ENCODE results near the gene PCSK1. TPM values are rescaled to one million over a fixed set of nuclear protein-coding genes. Genes with fewer than 3 reads are reported as not detected.
"Not testable (repeated sequence)": the region's sequence is repeated elsewhere in the genome, so short reads cannot be mapped to it uniquely, and the experiment has no call there.

The PCSK1 gene
- total RNA-seq, 3 donors from 2014 or later (not counting 1 experiment from before 2014, with no cell fraction given) = not detected

DNA sequence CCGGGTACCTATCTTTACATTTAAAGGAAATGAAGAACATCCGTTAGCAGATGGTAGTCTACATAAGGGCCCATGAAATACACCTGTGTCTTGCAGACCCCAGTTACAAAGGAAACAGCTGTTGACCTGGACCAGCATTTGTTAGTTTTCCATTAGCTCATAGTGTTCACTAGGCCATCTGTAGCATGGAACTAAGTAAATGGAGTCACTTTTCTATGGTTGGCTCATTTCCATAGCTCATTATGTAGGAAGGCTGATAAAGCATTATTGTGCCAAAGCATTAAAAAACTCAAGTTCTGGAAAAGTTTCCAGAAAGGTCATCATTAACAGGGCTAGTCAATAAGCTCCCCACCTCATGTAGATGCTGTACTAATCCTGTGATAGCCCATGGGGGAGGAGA is 62.1 kb downstream of the PCSK1 start:
- no peak overlapping the region for H3K4me3 ChIP-seq (ENCODE audit: low read length)
- intact Hi-C loops (cut with micrococcal nuclease) = no loop called here
- Mint-ChIP-seq H3K9me3 (no peaks in the 10 kb centered on the region), H3K36me3 (no peaks in the 10 kb centered on the region), H3K4me3 (no peak overlapping the region), H3K4me1 (no peaks in the 10 kb centered on the region), H3K27ac (no peak overlapping the region), H3K27me3 (ENCODE audit: low read depth in 2 of 2) (peaks cover 14 to 55% of the 10 kb centered on the region in 2 donors)
- ATAC-seq (no peak), DNase-seq (no peak)
- H3K36me3 ChIP-seq (ENCODE audit: control insufficient read depth, insufficient read depth, low read length) = no peaks in the 10 kb centered on the region
- no peaks in the 10 kb centered on the region for H3K9me3 ChIP-seq (ENCODE audit: control insufficient read depth, insufficient read depth, low read length)
- H3K4me1 ChIP-seq (ENCODE audit: control insufficient read depth, insufficient read depth, low read length) = no peaks in the 10 kb centered on the region
- no peak overlapping the region for H3K27ac ChIP-seq (ENCODE audit: low read length)
- H3K27me3 ChIP-seq (ENCODE audit: control insufficient read depth, insufficient read depth, low read length) = peaks cover 6% of the 10 kb centered on the region
- 94% methylated on average over 2 of the region's 2 CpGs for WGBS (ENCODE audit: insufficient coverage)
- TF ChIP-seq, protein P1, sequence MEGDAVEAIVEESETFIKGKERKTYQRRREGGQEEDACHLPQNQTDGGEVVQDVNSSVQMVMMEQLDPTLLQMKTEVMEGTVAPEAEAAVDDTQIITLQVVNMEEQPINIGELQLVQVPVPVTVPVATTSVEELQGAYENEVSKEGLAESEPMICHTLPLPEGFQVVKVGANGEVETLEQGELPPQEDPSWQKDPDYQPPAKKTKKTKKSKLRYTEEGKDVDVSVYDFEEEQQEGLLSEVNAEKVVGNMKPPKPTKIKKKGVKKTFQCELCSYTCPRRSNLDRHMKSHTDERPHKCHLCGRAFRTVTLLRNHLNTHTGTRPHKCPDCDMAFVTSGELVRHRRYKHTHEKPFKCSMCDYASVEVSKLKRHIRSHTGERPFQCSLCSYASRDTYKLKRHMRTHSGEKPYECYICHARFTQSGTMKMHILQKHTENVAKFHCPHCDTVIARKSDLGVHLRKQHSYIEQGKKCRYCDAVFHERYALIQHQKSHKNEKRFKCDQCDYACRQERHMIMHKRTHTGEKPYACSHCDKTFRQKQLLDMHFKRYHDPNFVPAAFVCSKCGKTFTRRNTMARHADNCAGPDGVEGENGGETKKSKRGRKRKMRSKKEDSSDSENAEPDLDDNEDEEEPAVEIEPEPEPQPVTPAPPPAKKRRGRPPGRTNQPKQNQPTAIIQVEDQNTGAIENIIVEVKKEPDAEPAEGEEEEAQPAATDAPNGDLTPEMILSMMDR (IDR thresholded peaks at IDR 0.05) = no peak

DNA sequence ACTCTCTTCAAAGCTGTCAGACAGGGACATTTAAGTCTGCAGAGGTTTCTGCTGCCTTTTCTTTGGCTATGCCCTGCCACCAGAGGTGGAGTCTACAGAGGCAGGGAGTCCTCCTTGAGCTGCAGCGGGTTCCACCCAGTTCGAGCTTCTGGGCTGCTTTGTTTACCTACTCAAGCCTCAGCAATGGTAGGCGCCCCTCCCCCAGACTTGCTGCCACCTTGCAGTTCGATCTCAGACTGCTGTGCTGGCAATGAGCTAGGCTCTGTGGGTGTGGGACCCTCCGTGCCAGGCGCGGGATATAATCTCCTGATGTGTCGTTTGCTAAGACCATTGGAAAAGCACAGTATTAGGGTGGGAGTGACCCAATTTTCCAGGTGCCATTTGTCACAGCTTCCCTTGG is 65.7 kb downstream of the PCSK1 start:
- WGBS (ENCODE audit: insufficient coverage) = 91% methylated on average over 8 of the region's 8 CpGs
- H3K27ac Mint-ChIP-seq; H3K9me3 Mint-ChIP-seq; H3K27me3 ChIP-seq (ENCODE audit: control insufficient read depth, insufficient read depth, low read length); H3K9me3 ChIP-seq (ENCODE audit: control insufficient read depth, insufficient read depth, low read length); H3K4me3 Mint-ChIP-seq; H3K4me1 Mint-ChIP-seq; H3K36me3 ChIP-seq (ENCODE audit: control insufficient read depth, insufficient read depth, low read length); ATAC-seq; DNase-seq; H3K36me3 Mint-ChIP-seq; H3K4me3 ChIP-seq (ENCODE audit: low read length); intact Hi-C loops (cut with micrococcal nuclease); H3K27ac ChIP-seq (ENCODE audit: low read length); H3K4me1 ChIP-seq (ENCODE audit: control insufficient read depth, insufficient read depth, low read length): not testable (repeated sequence)
- H3K27me3 Mint-ChIP-seq (ENCODE audit: low read depth in 2 of 2) = peaks cover 14 to 41% of the 10 kb centered on the region in 2 donors

DNA sequence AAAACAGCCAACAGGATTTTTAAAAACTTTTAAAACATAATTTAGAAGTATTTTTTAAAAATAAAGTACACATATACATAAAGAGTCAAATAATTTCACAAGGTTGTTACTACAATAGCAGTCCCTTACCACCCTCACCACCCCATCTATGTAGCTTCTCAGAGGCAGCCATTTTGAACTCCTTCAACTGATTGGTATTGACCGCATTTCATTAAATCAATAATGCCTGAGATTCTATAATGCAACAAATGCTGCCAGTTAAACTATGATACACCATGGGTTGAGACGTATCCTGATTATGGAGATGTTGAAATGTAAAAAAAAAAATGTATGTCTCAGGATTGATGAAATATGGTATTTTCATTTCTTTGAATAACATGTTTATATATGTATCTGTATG is 78.8 kb downstream of the PCSK1 start:
- Mint-ChIP-seq H3K4me1 (no peaks in the 10 kb centered on the region), H3K27me3 (ENCODE audit: low read depth in 2 of 2) (peaks cover 7 to 18% of the 10 kb centered on the region in 2 donors), H3K36me3 (no peaks in the 10 kb centered on the region), H3K4me3 (no peak overlapping the region), H3K27ac (no peak overlapping the region), H3K9me3 (no peaks in the 10 kb centered on the region)
- no peaks in the 10 kb centered on the region for H3K4me1 ChIP-seq (ENCODE audit: control insufficient read depth, insufficient read depth, low read length)
- H3K4me3 ChIP-seq (ENCODE audit: low read length) = no peak overlapping the region
- H3K27ac ChIP-seq (ENCODE audit: low read length) = no peak overlapping the region
- no peaks in the 10 kb centered on the region for H3K36me3 ChIP-seq (ENCODE audit: control insufficient read depth, insufficient read depth, low read length)
- peaks cover 4% of the 10 kb centered on the region for H3K27me3 ChIP-seq (ENCODE audit: control insufficient read depth, insufficient read depth, low read length)
- intact Hi-C loops (cut with micrococcal nuclease) = no loop called here
- 100% methylated on average over 1 of the region's 2 CpGs for WGBS (ENCODE audit: insufficient coverage)
- no peaks in the 10 kb centered on the region for H3K9me3 ChIP-seq (ENCODE audit: control insufficient read depth, insufficient read depth, low read length)
- ATAC-seq = no peak
- TF ChIP-seq, protein P1 (IDR thresholded peaks at IDR 0.05) = no peak
- DNase-seq = no peak

DNA sequence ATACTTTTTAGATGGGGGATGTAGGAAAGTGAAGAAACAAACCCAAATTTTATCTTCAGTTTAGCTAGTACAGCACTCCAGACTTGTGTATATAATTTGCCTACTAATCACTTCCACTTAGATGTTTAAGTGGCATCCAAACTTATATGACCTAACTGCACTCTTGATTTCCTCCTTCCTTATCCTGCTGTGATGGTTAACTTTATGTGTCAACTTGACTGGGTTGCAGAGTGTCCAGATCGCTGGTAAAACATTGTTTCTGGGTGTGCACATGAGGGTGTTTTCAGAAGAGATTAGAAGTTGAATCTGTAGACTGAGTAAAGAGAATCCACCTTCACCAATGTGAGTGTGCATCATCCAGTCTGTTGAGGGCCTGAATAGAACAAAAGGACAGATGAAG is 79.8 kb downstream of the PCSK1 start:
- peaks cover 6 to 14% of the 10 kb centered on the region in 2 donors for H3K27me3 Mint-ChIP-seq (ENCODE audit: low read depth in 2 of 2)
- no peak for ATAC-seq
- no peaks in the 10 kb centered on the region for H3K4me1 ChIP-seq (ENCODE audit: control insufficient read depth, insufficient read depth, low read length)
- no peaks in the 10 kb centered on the region for H3K36me3 ChIP-seq (ENCODE audit: control insufficient read depth, insufficient read depth, low read length)
- no peaks in the 10 kb centered on the region for H3K36me3 Mint-ChIP-seq
- TF ChIP-seq, protein P1 (IDR thresholded peaks at IDR 0.05) = no peak
- 100% methylated on average over 1 of the region's 1 CpG for WGBS (ENCODE audit: insufficient coverage)
- DNase-seq = no peak
- no peaks in the 10 kb centered on the region for H3K9me3 ChIP-seq (ENCODE audit: control insufficient read depth, insufficient read depth, low read length)
- H3K4me3 Mint-ChIP-seq = no peak overlapping the region
- H3K4me3 ChIP-seq (ENCODE audit: low read length) = no peak overlapping the region
- H3K27ac Mint-ChIP-seq = no peak overlapping the region
- no peak overlapping the region for H3K27ac ChIP-seq (ENCODE audit: low read length)
- H3K27me3 ChIP-seq (ENCODE audit: control insufficient read depth, insufficient read depth, low read length) = peaks cover 4% of the 10 kb centered on the region
- no peaks in the 10 kb centered on the region for H3K9me3 Mint-ChIP-seq
- intact Hi-C loops (cut with micrococcal nuclease) = no loop called here
- no peaks in the 10 kb centered on the region for H3K4me1 Mint-ChIP-seq

Measured in natural killer cell (primary cell).